Stimulated activated CD8-positive, alpha-beta memory T cell treated with anti-CD3 and anti-CD28 coated beads, Interleukin-7, amount 100 ng/mL, for 4 hours (primary cell): ENCODE measurements around the gene FXYD6.

Experiments used
- DNase-seq, 2 donors: peaks; one replicate each; pipeline ENCODE4 v3.0.0-alpha.2; 2020; ENCODE audit warnings: low read depth in 2 of 2

Gene FXYD6

DNA sequence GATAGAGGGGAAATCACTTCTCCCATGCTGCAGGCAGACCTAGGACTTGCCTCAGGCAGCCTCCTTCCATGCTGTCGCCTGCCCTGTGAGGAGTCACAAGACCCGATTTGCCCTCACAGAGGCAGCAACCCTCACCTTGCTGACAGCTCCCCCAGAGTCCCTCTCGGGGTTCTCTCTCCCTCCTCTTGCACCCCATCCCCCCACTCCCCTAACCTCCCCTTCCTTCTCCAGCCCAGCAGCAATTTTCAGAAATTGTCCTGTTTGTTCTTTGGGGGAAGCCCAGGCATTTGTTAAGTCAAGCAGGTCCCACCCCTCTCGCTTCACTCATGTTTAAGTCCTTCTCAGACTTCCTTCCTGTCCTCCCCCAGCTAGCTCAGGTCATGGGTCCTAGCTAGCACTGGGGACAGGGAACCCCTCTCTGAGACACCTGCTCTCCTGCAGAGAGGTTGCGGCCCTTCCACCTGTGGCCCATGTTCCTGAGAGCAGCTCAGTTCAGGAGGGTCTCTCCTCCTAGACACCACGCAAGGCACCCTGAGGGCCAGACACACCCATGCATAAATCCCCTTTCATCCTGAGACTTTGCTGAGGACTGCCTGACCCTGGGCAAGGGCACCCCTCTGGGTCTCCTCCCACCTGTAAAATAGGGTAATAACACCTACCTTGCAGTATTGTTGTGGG is 45.6 kb downstream of the FXYD6 start:
- no peak for DNase-seq

DNA sequence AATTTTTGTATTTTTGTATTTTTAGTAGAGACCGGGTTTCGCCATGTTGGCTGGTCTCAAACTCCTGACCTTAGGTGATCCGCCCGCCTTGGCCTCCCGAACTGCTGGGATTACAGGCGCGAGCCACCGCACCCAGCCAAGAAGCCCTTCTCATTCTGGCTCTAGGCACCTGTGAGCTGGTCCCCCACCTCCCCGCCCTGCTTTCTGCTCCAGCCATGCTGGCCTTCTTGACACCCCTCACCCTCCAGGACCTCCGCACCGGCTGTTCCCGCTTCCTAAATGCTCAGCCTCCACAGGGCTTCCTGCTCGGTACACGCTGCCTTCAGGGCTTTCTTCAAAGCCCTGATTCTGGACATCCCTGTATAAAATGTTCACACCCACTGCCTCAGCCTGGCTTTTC is 46.4 kb downstream of the FXYD6 start:
- DNase-seq, result no peak

DNA sequence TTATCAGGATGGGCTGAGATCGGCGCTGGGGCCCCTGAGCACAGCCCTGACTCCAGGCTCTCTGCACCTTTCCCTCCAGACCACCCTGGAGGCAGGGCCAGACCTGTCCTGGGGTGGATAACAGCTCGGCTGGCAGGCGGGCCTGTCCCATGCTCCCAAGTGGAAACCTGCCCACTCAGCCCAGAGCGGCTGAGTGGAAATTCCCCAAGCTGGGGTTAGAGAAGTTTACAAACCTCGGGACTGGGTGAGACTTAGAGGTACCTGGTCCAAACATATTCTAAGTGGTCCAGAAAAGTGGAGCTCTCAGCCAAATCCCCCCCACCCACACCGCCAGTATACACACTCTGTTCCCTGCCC is 47.1 kb downstream of the FXYD6 start:
- no peak for DNase-seq

DNA sequence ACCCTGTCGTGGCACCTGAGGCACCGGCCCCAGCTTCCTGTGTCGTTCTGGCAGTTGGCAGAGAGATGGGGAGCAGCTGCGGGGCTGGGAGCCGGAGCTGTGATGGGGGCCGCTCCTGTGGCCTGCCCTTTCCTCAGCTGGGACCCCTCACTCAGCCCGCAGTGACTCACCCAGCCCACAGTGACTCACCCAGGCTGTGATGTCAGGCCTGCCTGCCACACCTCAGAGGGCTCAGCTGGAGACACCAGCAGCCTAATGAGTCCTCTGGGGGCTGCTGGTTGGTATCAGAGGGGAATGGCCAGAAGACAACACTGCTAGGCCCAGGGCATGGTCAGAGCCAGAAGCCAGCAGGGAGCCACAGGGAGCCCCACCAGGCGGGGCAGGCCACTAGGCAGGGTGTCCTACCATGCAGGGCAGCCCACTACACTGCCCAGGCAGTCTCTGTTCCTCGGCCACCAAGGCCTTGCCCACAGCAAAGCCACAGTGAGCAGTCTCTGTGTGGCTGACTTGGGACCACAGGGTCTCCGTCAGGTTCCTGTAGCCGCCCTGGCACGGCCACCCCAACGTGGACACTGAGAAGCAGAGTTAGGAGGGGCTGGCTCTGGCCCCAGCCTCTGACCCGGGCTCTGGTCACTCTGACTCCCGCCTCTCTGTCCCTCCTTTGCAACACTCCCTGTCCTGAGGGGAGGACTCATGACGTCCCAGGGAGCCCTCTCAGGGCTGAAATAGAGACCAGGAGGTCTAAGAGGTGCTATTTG is 47.7 kb downstream of the FXYD6 start:
- peak; percentile 93 for DNase-seq

DNA sequence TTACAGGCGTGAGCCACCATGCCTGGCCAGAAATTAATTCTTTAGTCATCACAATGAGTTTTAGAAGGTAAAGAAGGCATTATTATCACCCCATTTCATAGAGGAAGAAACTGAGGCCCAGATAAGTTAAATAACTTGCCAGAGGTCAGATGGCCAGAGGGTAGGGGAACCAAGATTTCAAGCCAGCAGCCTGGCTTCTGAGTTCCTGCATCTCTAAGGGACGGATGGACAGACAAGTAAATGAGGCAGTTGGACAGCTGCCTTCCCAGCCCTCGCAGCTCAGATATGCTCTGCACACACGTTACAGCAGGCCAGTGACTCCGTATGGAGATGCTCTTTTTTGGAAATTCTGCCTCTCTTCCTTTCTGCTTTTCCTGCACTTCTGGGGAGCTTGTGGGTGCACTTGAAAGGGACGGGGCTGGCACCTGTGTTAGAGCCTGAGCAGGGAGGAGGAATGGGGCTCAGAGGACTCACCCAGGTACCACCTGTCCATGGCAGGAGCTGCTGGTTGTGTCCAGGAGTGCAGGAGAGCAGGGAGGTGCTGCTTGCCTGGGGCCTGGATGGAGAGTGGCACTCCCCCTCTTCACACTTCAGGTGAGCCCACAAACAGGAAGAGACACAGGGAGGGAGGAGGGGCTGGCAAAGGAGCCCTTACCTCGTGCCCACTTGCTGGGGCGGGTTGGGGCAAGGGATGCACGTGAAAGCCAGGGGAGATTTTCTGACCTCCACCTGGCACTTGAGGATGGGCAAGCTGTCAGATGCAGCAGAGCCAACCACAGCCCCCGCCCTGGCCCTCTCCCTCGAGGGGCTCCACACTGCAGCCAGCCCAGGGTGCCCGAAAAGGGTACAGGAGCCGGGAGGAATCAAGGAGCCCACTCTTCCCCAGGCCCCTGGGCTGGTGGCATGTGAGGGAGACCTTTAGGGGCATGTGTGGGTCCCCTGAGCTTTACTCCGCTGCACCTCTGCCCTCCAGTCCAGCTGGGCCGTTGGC is 48.6 kb downstream of the FXYD6 start:
- no peak for DNase-seq

DNA sequence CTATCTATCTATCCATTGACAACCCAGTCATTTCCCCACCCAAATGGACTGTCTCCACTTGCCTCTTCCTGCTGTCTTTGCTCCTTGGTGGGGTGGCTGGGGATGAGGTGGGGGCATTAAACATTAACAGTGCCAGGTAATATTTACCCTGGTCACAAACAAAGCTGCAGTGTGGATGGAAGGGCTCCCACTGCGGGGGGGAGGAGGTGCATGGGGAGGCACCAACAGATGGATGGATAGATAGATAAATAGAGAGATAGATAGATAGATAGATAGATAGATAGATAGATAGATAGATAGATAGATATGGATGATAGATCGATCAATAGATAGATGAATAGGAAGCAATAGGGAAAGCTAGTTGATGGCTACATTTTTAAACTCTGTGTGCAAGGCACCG is 49.6 kb downstream of the FXYD6 start:
- DNase-seq, result no peak

DNA sequence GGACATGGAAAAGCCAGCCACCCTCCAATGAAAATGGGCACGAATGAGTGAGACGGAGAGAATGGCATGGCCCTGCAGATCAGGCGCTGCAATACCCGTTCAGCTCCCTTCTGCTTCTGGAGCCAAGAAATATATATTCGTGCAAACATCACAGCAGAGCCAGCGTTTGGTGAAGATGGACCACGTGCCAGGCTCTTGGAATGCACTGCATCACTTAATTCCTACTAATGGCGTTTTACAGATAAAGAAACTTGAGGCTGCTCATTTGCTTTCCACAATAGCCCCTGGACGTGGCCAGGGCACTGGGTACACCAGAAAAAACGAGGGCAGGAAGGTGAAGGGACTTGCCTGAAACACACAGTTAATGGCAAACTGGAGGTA is 50.3 kb downstream of the FXYD6 start:
- no peak for DNase-seq

DNA sequence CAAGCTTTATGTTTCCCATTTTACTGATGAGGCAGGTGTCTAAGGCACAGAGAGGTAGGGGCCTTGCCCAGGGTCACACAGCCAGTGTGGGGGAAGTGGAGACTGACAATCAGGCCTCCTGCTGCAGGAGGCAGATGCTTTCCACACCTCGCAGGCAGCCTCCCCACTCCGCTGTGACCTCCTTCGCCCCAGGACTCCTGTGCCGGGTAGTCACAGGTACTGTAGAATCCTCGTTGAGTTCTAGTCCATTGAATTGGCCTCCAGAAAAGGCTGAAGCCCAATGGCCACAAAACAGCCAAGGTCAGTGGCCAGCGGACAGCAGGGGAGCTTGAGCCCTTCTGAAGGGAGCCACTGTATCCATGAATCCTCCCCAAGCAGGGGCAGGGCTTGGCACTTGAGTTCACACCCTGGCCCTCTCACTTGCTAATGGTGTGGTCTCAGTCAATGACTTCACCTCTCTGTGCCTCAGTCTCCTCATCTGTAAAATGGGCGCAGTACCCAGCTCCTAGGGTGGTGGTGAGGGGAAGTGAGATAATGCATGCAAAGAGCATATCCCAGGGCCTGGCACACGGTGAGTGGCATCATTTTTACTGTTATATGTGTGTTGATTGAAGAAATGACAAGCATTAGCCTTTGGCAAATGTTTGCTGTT is 50.8 kb downstream of the FXYD6 start:
- no peak for DNase-seq

DNA sequence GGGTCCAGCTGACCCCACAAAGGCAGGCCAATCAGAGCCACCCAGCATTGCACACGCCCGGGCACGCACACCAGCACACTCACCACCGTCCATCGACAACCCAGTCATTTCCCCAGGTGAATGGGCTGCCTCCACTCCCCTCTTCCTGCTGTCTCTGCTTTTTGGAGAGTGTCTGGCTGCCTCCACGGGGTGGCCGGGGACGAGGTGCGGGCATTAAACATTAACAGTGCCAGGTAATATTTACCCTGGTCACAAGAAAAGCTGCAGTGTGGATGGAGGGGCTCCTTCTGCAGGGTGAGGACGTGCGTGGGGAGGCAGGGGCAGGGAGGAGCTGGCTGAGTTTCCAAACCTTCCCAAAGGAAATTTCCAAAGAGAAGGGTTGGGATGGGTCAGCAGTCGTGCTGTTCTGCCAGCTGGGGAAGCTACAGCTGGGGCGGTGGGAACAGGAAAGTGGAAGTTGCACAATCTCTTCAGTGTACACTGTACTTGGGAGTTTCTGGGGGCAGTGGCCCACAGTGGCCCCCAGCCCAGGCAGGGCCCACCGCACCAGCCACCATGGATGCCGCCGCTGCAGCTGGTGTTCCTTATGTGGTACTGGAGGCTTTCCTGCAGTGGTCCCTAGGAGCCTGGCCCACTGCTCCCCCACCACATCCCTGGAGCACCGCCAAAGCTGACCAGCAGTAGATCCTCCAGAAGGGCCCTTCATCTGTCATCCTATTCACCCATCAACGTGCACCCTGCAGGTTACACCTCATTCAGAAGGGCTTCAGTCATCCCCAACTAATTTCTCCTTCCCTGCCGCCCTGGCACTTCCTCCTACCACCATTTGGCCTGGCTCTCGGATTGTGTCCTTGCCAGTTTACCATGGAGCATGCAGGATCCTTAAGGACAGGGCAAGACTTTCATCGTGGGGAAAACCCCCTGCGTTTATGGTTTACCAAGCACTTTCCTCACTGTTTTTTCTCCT is 51.6 kb downstream of the FXYD6 start, which contains the start of gene FXYD2:
Gene FXYD2, minus strand, starts transcription at position 174 of the 967 bp plus-strand sequence. Its CDS starts 66 bp downstream, at position 108.
- DNase-seq, result no peak

DNA sequence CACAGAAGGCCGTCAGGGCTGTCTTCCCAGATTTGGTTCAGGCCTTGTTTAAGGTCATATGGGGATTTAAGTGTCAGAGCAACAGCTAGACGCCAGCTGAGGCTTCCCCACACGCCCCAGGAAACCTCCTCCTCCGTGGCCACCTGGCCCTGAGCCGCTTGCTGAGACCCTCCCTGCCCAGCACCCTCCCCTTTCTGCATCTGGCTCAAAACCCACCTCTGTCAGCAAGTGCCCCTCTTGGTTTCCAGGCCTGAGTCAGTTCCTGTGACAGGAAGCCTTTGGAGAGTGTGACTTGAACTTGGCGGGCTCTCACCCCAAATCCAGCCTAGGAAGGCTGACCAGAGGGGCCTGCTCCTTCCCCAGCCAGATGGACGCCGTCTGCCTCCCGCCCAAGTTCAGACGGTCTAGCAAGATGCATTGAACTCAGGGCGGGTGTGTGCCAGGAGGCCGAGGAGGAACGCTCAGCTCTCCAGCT is 52.5 kb downstream of the FXYD6 start:
- DNase-seq, result no peak

DNA sequence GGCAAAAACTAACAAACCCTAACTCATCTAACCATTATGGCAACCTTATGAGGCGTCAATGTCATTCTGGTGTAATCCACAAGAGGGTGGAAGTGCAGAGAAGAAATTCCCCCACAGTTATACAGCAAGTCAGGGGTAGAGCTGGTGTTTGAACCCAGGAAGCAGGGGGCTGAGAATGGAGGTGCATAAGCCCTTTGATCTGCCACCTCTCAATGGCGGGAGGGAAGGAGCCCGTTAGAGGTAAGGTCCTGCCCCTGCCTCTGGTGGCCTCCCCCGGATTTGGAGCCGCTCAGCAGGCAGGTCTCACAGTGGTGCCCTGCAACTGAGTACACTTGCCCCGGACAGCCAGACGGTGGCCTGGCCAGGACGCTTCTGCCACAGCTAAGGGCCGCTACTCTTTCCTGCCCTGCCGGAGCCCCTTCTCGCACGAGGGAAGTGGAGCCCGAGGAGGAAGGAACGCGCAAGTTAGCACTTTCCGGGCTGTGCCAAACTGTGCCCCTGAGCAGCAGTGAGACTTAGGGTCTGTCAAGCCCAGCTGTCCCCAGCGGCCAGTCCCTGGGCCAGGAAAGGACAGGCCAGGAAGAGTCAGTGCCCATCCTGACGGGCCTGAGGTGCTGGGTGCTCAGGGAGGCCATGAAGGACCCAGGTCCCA is 53.0 kb downstream of the FXYD6 start:
- no peak for DNase-seq

DNA sequence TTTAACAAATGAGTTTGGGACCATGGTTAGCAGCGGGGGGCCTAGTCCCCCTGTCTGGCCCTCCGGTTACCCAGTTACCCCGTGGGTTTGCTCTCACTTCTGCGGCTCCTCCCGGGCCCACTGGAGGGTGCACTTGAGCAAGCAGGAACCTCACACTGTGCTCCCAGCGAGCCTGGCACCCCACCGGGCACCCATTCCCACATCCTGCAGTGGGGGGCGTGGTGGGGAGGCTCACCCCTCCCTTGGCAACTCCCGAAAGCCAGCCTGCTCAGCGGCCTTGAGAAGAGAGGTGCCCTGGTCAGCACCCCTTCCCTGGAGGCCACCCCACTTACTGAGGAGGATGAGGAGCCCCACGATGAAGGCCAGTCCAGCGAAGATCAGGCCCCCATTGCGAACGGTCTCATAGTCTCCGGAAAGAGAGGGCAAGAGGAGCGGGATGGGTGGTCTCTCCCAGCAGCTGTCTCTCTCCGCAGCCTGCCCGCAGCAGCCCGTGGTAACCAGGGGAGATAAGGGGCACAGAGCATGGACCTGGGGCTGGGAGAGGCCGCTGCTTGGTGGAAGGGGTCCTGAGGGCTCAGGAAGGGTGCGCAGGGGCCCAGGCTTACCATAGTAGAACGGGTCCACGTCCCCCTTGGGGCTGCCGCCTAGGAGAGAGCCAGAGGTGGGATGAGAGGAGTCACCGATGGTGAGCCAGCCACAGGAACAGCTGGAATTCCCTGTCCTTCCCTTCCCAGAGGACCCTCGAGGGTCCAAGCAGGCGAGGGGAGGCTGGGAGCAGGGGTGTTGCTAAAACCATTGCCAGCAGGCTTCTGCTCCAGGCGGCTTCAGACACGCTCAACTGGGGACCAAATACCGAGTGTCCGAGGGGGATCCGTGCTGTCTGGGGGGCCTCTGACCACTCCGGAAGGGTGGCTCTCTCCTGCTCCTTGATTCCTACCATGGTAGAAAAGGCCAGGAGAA is 54.1 kb downstream of the FXYD6 start:
- no peak for DNase-seq

DNA sequence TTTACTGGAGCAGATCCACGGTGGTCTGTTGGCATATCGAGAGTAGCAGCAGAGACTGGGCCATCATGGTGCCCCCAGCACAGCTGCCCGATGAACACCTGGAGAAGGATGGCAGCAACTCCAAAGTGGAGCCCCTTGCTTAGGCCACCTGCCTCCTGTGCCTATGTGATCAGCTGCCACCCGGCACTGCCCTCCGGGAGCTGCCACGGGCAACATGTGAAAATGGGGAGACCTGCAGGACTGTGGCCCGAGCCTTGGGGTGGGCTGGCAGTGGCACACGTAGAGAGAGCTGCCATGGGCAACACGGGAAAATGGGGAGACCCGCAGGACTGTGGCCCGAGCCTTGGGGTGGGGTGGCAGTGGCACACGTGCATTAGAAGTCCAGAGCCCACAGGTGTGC is 55.0 kb downstream of the FXYD6 start:
- DNase-seq, result no peak

DNA sequence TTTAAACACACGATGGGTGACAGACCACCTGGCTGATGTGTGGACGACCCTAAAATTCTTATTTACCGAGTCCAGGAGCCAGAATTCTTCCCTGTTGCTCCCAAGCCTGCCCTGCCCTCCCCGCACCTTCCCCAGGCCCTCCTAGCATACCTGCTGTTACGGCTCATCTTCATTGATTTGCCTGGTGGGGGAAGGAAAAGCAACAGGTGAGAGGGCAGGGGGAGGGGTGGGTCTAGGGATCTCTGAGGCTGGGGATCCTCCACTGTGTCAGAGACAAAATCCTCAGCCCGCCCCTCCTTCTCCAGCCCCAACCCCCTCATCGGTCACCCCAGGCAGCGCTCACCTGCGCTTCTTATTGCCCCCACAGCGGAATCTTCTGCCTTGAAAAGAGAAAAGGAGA is 55.9 kb downstream of the FXYD6 start:
- DNase-seq, result no peak

DNA sequence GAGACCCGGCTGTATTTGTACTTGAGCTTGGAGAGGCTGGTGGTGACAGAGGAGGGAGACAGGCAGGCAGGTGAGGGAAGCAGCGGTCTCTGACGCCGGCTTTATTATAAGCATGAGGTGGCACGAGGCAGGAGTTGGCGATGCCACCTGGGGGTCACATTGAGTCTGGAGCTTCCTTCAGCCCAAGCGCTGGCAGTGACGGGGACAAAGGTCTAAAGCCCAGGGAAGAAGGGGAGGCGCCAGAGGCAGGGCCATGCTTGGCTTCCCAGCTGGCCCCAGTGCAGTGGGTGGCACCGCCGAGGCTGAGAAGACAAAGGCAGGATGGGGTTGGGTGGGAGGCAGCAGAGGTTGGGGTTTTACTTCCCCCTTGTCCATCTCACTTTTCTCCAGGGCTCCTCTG is 56.4 kb downstream of the FXYD6 start:
- no peak for DNase-seq

DNA sequence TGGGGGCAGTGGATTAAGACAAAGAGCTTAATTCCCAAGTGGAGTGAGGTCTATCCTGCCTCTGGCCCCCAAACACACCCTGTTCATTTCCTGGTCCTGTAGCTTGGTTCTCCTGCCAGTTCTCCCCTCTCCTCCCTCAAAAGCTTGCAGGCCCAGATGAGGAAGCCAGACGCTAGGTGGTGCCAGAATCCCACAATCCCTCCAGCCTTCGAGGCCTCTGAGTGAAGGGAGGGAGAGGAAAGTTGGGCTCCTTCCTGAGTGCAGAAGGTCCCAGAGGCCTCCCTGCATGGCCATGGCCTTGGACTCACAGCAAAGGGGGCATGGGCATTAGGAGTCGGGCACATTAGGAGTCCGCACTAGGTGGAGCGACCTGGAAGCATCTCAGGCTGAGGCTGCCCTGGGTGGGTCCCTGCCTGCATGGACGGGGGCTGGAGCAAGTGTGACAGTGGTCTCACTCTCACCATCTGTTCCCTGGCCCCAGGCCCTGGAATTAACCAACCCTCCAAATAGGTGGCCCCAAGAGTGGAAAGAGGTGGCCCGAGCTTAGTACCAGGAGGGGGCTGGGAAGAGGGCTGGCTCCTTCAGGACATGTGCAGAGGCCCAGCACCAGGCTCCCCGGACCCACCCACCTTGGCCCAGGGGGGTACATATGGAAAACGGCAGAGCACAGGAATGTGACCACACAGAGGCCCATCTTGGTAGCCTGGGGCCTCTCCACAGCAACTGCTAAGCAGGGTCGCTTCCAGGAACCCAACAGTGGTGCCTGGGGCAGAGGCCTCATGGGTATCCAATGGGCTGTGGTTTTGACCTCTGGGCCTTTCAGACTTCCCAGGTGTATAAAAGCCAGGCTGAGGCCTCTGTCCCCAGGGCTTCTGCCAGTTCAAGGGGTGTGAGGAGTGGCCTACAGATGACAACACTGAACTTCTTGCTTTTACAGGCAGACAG is 57.1 kb downstream of the FXYD6 start:
- no peak for DNase-seq

DNA sequence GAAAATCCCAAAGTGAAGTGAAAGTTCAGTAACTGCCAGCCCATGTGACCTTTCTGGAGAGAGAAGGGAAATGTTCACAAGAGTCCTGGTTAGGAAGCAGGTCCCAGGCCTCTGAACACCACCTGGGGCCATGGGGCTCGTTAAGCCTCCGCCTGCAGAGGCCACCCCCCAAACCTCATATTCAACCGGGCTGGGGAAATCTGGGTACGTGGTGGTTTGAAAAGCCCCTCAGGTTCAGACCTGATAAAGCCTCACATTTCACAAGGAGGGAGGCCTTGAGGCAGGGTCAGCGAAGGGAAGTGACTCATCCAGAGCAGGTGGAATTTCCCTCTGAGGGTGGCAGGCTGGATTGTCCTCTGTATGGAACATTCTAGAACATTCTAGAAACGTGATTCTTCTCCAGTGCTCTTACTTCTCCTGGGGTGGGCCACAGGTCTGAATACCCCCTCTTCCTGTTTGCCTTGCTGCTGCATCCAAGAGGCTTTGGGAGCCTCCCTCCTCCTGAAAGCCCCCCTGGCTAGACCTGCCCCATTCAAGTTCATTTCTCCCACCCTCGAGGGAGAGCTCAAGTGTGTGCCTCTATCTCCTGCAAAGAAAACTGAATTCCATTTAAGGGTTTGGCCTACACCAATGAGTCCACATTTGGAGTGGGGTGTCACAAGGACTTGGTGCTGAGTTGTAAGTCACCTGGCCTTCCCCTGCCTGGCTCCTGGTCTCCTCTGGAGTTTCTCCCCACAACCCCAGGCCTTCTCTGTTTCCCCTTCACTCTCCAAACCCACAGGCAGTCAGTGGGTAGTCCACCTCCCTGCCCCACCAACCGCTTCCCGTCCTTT is 58.2 kb downstream of the FXYD6 start:
- peak; percentile 45 to 54 for DNase-seq
